Measurements from ENCODE around the gene PRKCZ. TPM values are rescaled to one million over a fixed set of nuclear protein-coding genes. Genes with fewer than 3 reads are reported as not detected.
A peak's percentile ranks its signal among the peaks of the same experiment; 100 is the strongest.

Gene PRKCZ
- polyA plus RNA-seq, 1 of the 3 experiments (the other 2 are of a cell fraction) = 24.2 TPM

DNA sequence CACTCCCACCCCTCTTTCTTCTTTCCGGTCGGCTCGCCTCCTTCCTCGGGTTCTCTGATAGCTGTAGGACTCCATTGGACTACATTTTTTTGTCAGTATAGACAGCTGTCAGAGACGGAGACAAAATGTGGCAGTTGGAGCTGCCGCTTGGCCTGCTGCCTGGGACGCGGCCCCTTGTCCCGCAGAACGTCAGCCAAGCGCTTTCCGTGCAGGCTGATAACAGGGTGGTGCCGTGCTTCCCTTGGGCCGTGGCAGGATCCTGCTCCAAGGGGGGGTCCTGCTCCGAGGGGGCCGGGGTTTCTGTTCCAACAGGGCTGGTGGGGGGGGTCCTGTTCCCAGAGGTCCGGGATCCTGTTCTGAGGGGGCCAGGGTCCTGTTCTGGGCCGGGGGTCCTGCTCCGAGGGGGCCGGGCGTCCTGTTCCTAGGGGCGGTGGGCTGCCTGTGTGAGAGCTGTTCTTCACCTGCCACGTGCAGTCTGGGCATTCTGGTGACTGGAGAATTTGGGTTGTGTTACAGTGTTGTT lies 182.8 kb downstream of the PRKCZ start:
- 89% methylated on average over 12 of the region's 23 CpGs for WGBS (ENCODE audit: low lambda C conversion rate)
- no peak overlapping the region; a peak in 1 of 4 replicates for H3K27ac ChIP-seq (ENCODE audit: low read depth in 2 of 2, low read length in 1 of 2)

More for the DNA sequence above, 182.8 kb downstream of the PRKCZ start:
- ChIA-PET POLR2A (no interaction called here), CTCF (interaction anchor here (0.7 to 9.4 kb wide), 6 partner anchors 37 to 150 kb away, joined by 3 to 47 read pairs (median 4); partner anchors contain the start of gene FAAP20)
- no peak overlapping the region for H3K4me3 ChIP-seq (ENCODE audit: low read depth in 2 of 2, low read length in 1 of 2)
- H2AFZ ChIP-seq (ENCODE audit: low read depth) = no peak overlapping the region
- H3K79me2 ChIP-seq (ENCODE audit: insufficient read depth) = peaks cover 93% of the 10 kb centered on the region
- no peaks in the 10 kb centered on the region for H3K9me3 ChIP-seq
- TF ChIP-seq FOXJ3 (CRISPR knock-in tag; IDR thresholded peaks at IDR 0.05) (no peak), SMC3 (IDR thresholded peaks at IDR 0.05; ENCODE audit: low read depth, low read length) (no peak), NRF1 (IDR thresholded peaks at IDR 0.05; ENCODE audit: low read depth, low read length) (no peak), RCOR1 (IDR thresholded peaks at IDR 0.05; ENCODE audit: low read length) (no peak), CHD2 (IDR thresholded peaks at IDR 0.05; ENCODE audit: low read length, partially characterized antibody) (no peak), TCF12 (IDR thresholded peaks at IDR 0.05) (no peak), RAD21 (IDR thresholded peaks at IDR 0.05; ENCODE audit: low read length) (no peak), MEF2A (IDR thresholded peaks at IDR 0.05; ENCODE audit: borderline replicate concordance, low read depth) (no peak), FOXM1 (IDR thresholded peaks at IDR 0.05; ENCODE audit: low read depth) (no peak), GABPA (IDR thresholded peaks at IDR 0.05; ENCODE audit: low read depth) (no peak), NFIC (IDR thresholded peaks at IDR 0.05; ENCODE audit: borderline replicate concordance) (no peak), POLR2AphosphoS5 (IDR thresholded peaks at IDR 0.05; ENCODE audit: low read depth, low read length) (no peak)
- TF ChIP-seq, protein P1, sequence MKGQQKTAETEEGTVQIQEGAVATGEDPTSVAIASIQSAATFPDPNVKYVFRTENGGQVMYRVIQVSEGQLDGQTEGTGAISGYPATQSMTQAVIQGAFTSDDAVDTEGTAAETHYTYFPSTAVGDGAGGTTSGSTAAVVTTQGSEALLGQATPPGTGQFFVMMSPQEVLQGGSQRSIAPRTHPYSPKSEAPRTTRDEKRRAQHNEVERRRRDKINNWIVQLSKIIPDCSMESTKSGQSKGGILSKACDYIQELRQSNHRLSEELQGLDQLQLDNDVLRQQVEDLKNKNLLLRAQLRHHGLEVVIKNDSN (IDR thresholded peaks at IDR 0.05; ENCODE audit: borderline replicate concordance, low read depth) = no peak
- TF ChIP-seq, protein P2, sequence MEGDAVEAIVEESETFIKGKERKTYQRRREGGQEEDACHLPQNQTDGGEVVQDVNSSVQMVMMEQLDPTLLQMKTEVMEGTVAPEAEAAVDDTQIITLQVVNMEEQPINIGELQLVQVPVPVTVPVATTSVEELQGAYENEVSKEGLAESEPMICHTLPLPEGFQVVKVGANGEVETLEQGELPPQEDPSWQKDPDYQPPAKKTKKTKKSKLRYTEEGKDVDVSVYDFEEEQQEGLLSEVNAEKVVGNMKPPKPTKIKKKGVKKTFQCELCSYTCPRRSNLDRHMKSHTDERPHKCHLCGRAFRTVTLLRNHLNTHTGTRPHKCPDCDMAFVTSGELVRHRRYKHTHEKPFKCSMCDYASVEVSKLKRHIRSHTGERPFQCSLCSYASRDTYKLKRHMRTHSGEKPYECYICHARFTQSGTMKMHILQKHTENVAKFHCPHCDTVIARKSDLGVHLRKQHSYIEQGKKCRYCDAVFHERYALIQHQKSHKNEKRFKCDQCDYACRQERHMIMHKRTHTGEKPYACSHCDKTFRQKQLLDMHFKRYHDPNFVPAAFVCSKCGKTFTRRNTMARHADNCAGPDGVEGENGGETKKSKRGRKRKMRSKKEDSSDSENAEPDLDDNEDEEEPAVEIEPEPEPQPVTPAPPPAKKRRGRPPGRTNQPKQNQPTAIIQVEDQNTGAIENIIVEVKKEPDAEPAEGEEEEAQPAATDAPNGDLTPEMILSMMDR (IDR thresholded peaks at IDR 0.05) = no peak
- TF ChIP-seq, protein P3, sequence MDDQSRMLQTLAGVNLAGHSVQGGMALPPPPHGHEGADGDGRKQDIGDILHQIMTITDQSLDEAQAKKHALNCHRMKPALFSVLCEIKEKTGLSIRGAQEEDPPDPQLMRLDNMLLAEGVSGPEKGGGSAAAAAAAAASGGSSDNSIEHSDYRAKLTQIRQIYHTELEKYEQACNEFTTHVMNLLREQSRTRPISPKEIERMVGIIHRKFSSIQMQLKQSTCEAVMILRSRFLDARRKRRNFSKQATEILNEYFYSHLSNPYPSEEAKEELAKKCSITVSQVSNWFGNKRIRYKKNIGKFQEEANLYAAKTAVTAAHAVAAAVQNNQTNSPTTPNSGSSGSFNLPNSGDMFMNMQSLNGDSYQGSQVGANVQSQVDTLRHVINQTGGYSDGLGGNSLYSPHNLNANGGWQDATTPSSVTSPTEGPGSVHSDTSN (IDR thresholded peaks at IDR 0.05) = no peak
- TF ChIP-seq, protein P4, sequence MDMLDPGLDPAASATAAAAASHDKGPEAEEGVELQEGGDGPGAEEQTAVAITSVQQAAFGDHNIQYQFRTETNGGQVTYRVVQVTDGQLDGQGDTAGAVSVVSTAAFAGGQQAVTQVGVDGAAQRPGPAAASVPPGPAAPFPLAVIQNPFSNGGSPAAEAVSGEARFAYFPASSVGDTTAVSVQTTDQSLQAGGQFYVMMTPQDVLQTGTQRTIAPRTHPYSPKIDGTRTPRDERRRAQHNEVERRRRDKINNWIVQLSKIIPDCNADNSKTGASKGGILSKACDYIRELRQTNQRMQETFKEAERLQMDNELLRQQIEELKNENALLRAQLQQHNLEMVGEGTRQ (IDR thresholded peaks at IDR 0.05; ENCODE audit: borderline replicate concordance, low read depth, low read length) = no peak
- TF ChIP-seq, protein P5, sequence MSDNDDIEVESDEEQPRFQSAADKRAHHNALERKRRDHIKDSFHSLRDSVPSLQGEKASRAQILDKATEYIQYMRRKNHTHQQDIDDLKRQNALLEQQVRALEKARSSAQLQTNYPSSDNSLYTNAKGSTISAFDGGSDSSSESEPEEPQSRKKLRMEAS (IDR thresholded peaks at IDR 0.05; ENCODE audit: low read depth) = no peak
- H3K9ac ChIP-seq = no peak overlapping the region
- H3K36me3 ChIP-seq (replicated peaks in 1 of 2; ENCODE audit: control insufficient read depth in 1 of 2, insufficient read depth in 2 of 2, low read length in 1 of 2) = no peaks in the 10 kb centered on the region
- peaks cover 92% of the 10 kb centered on the region for H4K20me1 ChIP-seq (ENCODE audit: insufficient read depth)
- no peaks in the 10 kb centered on the region for H3F3A ChIP-seq (replicated peaks; ENCODE audit: insufficient read depth)
- H3K27me3 ChIP-seq (ENCODE audit: insufficient read depth) = no peaks in the 10 kb centered on the region
- H3K4me2 ChIP-seq = peak overlapping the region; percentile 96; the same call in 1 of the 2 replicates
- peaks cover 0 to 69% of the 10 kb centered on the region in 2 experiments; a peak in 2 of 4 replicates for H3K4me1 ChIP-seq (ENCODE audit: control insufficient read depth in 1 of 2, insufficient read depth in 2 of 2, low read depth in 1 of 2, low read length in 1 of 2)
- DNase-seq = no peak
- H3K9me2 ChIP-seq = no peaks in the 10 kb centered on the region

All from SK-N-SH (cell line).